Head of caudate nucleus (tissue), 42 donors: Measurements from ENCODE around the gene MDN1.
"Not testable (repeated sequence)": the region's sequence is repeated elsewhere in the genome, so short reads cannot be mapped to it uniquely, and the experiment has no call there.

Experiments
- DNase-seq, 42 donors: peaks; one replicate each; pipeline versions ENCODE4 v3.0.0 to v3.0.0-alpha.2; 2020 to 2021; ENCODE audit warnings: mixed read lengths in 7 of 42
- intact Hi-C: fragments of 100-400 bp; cut with DNase I; formaldehyde crosslinking; loops from one replicate; pipeline ENCODE4 v1.15.0; 2022

Gene MDN1

GRCh38 chr6:89638320-89639195 lies 181.0 kb downstream of the MDN1 start, which contains the start of gene LYRM2:
Gene LYRM2 (minus strand): TSS chr6:89638747. CDS start chr6:89638716, 31 bp downstream.
- peak; percentile 87 to 98 (median 96) for DNase-seq
- intact Hi-C loops = no loop called here

- DNase-seq = peak in 2 of 42 donors; percentile 6 to 44
- intact Hi-C loops = no loop called here
These were observed 181.7 kb downstream of the MDN1 start for GRCh38 chr6:89637960-89638319.

- DNase-seq, intact Hi-C loops: not testable (repeated sequence)
These were observed 183.2 kb downstream of the MDN1 start for GRCh38 chr6:89636412-89636811.

- peak in 22 of 42 donors; percentile 4 to 56 (median 24) for DNase-seq
- intact Hi-C loops = no loop called here
These were observed 189.1 kb downstream of the MDN1 start for GRCh38 chr6:89630488-89630887.

- DNase-seq = no peak
- intact Hi-C loops = no loop called here
These were observed 195.8 kb downstream of the MDN1 start for GRCh38 chr6:89623749-89624148.

- intact Hi-C loops = no loop called here
- no peak for DNase-seq
These were observed 200.0 kb downstream of the MDN1 start for GRCh38 chr6:89619567-89619966.

GRCh38 chr6:89618026-89618425 lies 201.6 kb downstream of the MDN1 start:
- intact Hi-C loops = no loop called here
- DNase-seq = no peak

- no peak for DNase-seq
- intact Hi-C loops = no loop called here
These were observed 203.1 kb downstream of the MDN1 start for GRCh38 chr6:89616531-89616930.

GRCh38 chr6:89615882-89616281 lies 203.7 kb downstream of the MDN1 start:
- DNase-seq = no peak
- intact Hi-C loops = no loop called here

- intact Hi-C loops = no loop called here
- no peak for DNase-seq
These were observed 205.8 kb downstream of the MDN1 start for GRCh38 chr6:89613790-89614189.

- DNase-seq = peak in 1 of 42 donors; percentile 12
- intact Hi-C loops = no loop called here
These were observed 207.5 kb downstream of the MDN1 start for GRCh38 chr6:89612121-89612520.

GRCh38 chr6:89611666-89612065 lies 207.9 kb downstream of the MDN1 start:
- intact Hi-C loops = no loop called here

GRCh38 chr6:89610149-89610642 lies 209.4 kb downstream of the MDN1 start:
- DNase-seq = peak in 41 of 42 donors; percentile 18 to 85 (median 60)
- intact Hi-C loops = no loop called here

More at GRCh38 chr6:89611666-89612065, 207.9 kb downstream of the MDN1 start:
- no peak for DNase-seq

- intact Hi-C loops = loop anchor here (10.0 kb wide), 1 partner anchor 171 kb away; the partner anchor contains the start of gene ANKRD6
- DNase-seq = no peak
These were observed 213.7 kb downstream of the MDN1 start for GRCh38 chr6:89605861-89606260.

GRCh38 chr6:89604653-89605052 lies 214.9 kb downstream of the MDN1 start:
- no peak for DNase-seq
- intact Hi-C loops = loop anchor here (10.0 kb wide), 1 partner anchor 170 kb away; the partner anchor contains the start of gene ANKRD6

GRCh38 chr6:89602166-89602565 lies 217.4 kb downstream of the MDN1 start:
- intact Hi-C loops = loop anchor here (10.0 kb wide), 1 partner anchor 167 kb away; the partner anchor contains the start of gene ANKRD6

GRCh38 chr6:89599727-89600126 lies 219.9 kb downstream of the MDN1 start:
- intact Hi-C loops = loop anchor here (10.0 kb wide), 1 partner anchor 165 kb away; the partner anchor contains the start of gene ANKRD6
- no peak for DNase-seq

More at GRCh38 chr6:89602166-89602565, 217.4 kb downstream of the MDN1 start:
- DNase-seq = no peak

- intact Hi-C loops = no loop called here
- DNase-seq = peak in 4 of 42 donors; percentile 7 to 41 (median 20)
These were observed 221.6 kb downstream of the MDN1 start for GRCh38 chr6:89597988-89598387.

GRCh38 chr6:89597372-89597771 lies 222.2 kb downstream of the MDN1 start:
- no peak for DNase-seq
- intact Hi-C loops = no loop called here

- intact Hi-C loops = no loop called here
These were observed 223.1 kb downstream of the MDN1 start for GRCh38 chr6:89596484-89596883.

More at GRCh38 chr6:89596484-89596883, 223.1 kb downstream of the MDN1 start:
- no peak for DNase-seq
